ENCODE data around the gene SPIRE2.

The SPIRE2 gene

DNA sequence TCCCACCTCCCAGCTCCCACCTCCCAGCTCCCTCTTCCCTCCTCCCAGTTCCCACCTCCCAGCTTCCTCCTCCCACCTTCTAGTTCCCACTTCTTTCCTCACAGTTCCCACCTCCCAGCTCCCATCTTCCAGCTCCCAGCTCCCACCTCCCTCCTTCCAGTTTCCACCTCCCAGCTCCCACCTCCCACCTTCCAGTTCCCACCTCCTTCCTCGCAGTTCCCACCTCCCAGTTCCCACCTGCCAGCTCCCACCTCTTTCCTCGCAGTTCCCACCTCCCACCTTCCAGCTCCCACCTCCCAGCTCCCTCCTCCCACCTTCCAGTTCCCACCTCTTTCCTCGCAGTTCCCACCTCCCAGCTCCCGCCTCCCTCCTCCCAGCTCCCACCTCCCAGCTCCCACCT lies 80.0 kb downstream of the SPIRE2 start:
- TF ChIP-seq CTCF (IDR thresholded peaks at IDR 0.05; ENCODE audit: extremely low read depth, missing control alignments): no peak
- no peak for DNase-seq (ENCODE audit: low spot score)

DNA sequence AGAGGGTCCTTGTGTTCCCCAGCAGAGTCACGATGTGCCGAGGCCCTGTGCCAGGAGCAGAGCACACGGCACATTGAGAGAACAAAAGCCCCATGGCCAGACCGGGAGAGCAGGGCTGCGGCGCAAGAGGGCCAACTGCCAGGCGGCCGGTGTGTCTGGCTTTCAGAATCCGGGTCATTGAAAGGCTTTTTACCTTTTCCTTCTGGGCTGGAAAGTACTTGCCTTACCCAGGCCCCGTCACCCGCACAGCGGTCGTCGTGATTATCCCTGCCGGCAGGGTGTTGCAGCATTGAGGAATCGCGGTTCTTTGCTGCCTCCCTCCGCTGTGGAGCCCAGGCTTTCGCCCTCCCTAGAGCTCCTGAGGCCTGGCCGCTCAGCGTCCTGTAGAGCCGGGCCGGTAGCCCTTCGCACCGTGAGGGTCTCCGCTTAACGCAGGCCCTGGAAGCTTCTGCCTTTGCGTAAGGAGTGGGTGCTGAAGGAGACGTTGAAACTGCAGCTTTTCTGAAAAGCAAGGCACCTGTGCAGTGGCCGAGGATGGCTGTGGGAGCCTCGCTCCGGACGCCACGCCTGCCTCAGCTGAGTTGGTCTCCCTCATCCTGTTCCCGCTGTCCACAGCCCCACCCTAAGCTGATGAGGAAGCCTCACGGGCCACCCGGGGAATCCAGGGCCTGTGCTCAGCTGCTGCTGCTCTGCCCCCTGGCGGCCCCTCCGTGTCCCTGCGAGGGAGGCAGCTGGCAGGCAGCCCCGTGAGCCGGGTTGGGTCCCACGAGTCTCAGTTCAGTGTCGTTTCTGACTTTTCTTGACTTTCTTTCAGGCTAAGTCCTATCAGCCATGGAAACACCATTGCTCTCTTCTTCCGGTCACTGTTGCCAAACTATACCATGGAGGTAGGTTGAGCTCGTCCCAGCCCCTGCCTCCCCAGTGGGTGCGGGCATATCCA lies 81.8 kb downstream of the SPIRE2 start:
- peak; percentile 93 for TF ChIP-seq CTCF (IDR thresholded peaks at IDR 0.05; ENCODE audit: extremely low read depth, missing control alignments)
- DNase-seq (ENCODE audit: low spot score): peak; percentile 85

GRCh38 chr16:89910717-89911354 lies 82.6 kb downstream of the SPIRE2 start:
- DNase-seq (ENCODE audit: low spot score): no peak
- no peak for TF ChIP-seq CTCF (IDR thresholded peaks at IDR 0.05; ENCODE audit: extremely low read depth, missing control alignments)

- no peak for DNase-seq (ENCODE audit: low spot score)
- TF ChIP-seq CTCF (IDR thresholded peaks at IDR 0.05; ENCODE audit: extremely low read depth, missing control alignments): no peak
Observed at GRCh38 chr16:89911375-89911774, 83.1 kb downstream of the SPIRE2 start.

- no peak for TF ChIP-seq CTCF (IDR thresholded peaks at IDR 0.05; ENCODE audit: extremely low read depth, missing control alignments)
- no peak for DNase-seq (ENCODE audit: low spot score)
Observed at GRCh38 chr16:89912143-89912542, 83.9 kb downstream of the SPIRE2 start.

GRCh38 chr16:89912627-89913026 lies 84.4 kb downstream of the SPIRE2 start:
- DNase-seq (ENCODE audit: low spot score): no peak

More at GRCh38 chr16:89912627-89913026, 84.4 kb downstream of the SPIRE2 start:
- no peak for TF ChIP-seq CTCF (IDR thresholded peaks at IDR 0.05; ENCODE audit: extremely low read depth, missing control alignments)
